Endothelial cell of umbilical vein (primary cell): Measurements from ENCODE around the gene DNAAF5. TPM values are rescaled to one million over a fixed set of nuclear protein-coding genes. Genes with fewer than 3 reads are reported as not detected.

Experiments used
- BruUV-seq: library from RNA; stranded (reverse); fragments of 400-500 nt; replicated peaks from 2 replicates; lab custom pipeline; 2021; lab: Mats Ljungman, UMichigan
- CTCF ChIA-PET: fragments of 300-600, 350-600 bp; sonication (Branson Sonifier 250); formaldehyde crosslinking; loops from one replicate; lab custom pipeline; 2021; ENCODE audit warnings: antibody characterized with exemption, inconsistent platforms; lab: Charles Lee
- POLR2A ChIA-PET: fragments of 300-600, 350-600 bp; sonication (Branson Sonifier 250); formaldehyde crosslinking; loops from one replicate; lab custom pipeline; 2021; ENCODE audit warnings: antibody characterized with exemption, inconsistent platforms; lab: Charles Lee
- DNase-seq: peaks from one replicate; pipeline ENCODE4 v3.0.0-alpha.2; 2011; ENCODE audit warnings: low read depth, low spot score
- FAIRE-seq: peaks from 2 replicates; lab custom pipeline; 2011; peaks lifted over from hg19 to GRCh38; lab: Jason Lieb, UNC
- H2AFZ ChIP-seq: 2 replicates; pipeline ENCODE4 v1.6.0; 2012; ENCODE audit warnings: low read depth, low read length, control low read depth, inconsistent platforms
- H3K27ac ChIP-seq: 2 replicates; pipeline ENCODE4 v1.5.1; 2011; ENCODE audit warnings: low read depth, mild to moderate bottlenecking, control low read depth, low read length, moderate library complexity; ENCODE audit not compliant: insufficient read depth
- H3K27me3 ChIP-seq, 2 experiments: 2 replicates each; pipeline versions ENCODE4 v1.6.0 to v1.6.1; 2011; ENCODE audit warnings: low read length in 2 of 2, mixed read lengths in 1 of 2; ENCODE audit not compliant: control insufficient read depth in 2 of 2, insufficient read depth in 2 of 2
- H3K36me3 ChIP-seq, 2 experiments: 2 replicates in 1 of 2; 3 replicates in 1 of 2; pipeline ENCODE4 v1.5.1; 2011; ENCODE audit warnings: low read length in 2 of 2, mild to moderate bottlenecking in 1 of 2, moderate library complexity in 1 of 2; ENCODE audit not compliant: control insufficient read depth in 2 of 2, insufficient read depth in 2 of 2; ENCODE audit errors: extremely low read depth in 1 of 2
- H3K4me1 ChIP-seq: 3 replicates; pipeline ENCODE4 v1.5.1; 2011; ENCODE audit warnings: mild to moderate bottlenecking, low read length; ENCODE audit not compliant: control insufficient read depth, insufficient read depth; ENCODE audit errors: extremely low read depth
- H3K4me2 ChIP-seq: 2 replicates; pipeline ENCODE4 v1.6.1; 2011; ENCODE audit warnings: low read length, control low read depth, mixed read lengths; ENCODE audit not compliant: insufficient read depth
- H3K4me3 ChIP-seq, 3 experiments: fragments of 200-600 bp in 1 of 3; sonication (generic), shearing (Covaris generic) in 1 of 3; replicated peaks in 1 of 3; 2 replicates each; pipeline ENCODE4 v1.5.1; 2011 to 2016; ENCODE audit warnings: control low read depth in 3 of 3, low read length in 3 of 3, mild to moderate bottlenecking in 2 of 3, inconsistent platforms in 1 of 3, low read depth in 1 of 3, moderate library complexity in 1 of 3; ENCODE audit not compliant: insufficient read depth in 1 of 3
- H3K79me2 ChIP-seq: 2 replicates; pipeline ENCODE4 v1.6.0; 2012; ENCODE audit warnings: low read length, inconsistent platforms; ENCODE audit not compliant: control insufficient read depth, insufficient read depth
- H3K9ac ChIP-seq: replicated peaks from 2 replicates; pipeline ENCODE3; 2011; ENCODE audit warnings: low read length, control low read depth; ENCODE audit not compliant: insufficient read depth; ENCODE audit errors: extremely low read depth
- H3K9me1 ChIP-seq: replicated peaks from 3 replicates; pipeline ENCODE4 v1.6.0; 2011; ENCODE audit warnings: mild to moderate bottlenecking, low read length; ENCODE audit not compliant: control insufficient read depth, insufficient read depth; ENCODE audit errors: extremely low read depth
- H3K9me3 ChIP-seq: replicated peaks from 2 replicates; pipeline ENCODE4 v1.5.1; 2012; ENCODE audit warnings: low read length, inconsistent platforms; ENCODE audit not compliant: control insufficient read depth, insufficient read depth
- H4K20me1 ChIP-seq: replicated peaks from 2 replicates; pipeline ENCODE3; 2011; ENCODE audit warnings: mild to moderate bottlenecking, low read length; ENCODE audit not compliant: control insufficient read depth, insufficient read depth; ENCODE audit errors: extremely low read depth
- CTCF ChIP-seq, 2 donors: IDR thresholded peaks; 1 replicate in 1 of 2; 2 replicates in 1 of 2; pipeline ENCODE4 v1.5.1; 2011; ENCODE audit warnings: low read length in 2 of 2, mild to moderate bottlenecking in 2 of 2, moderate library complexity in 2 of 2, control low read depth in 1 of 2, inconsistent platforms in 1 of 2, low read depth in 1 of 2; ENCODE audit not compliant: insufficient read depth in 1 of 2; ENCODE audit errors: extremely low read depth in 1 of 2
- EZH2 ChIP-seq: IDR thresholded peaks from 2 replicates; pipeline ENCODE4 v1.6.1; 2012; ENCODE audit warnings: borderline replicate concordance, low read depth, mild to moderate bottlenecking, moderate library complexity, low read length, inconsistent platforms; ENCODE audit not compliant: severe bottlenecking
- FOS ChIP-seq: IDR thresholded peaks from 2 replicates; pipeline ENCODE4 v1.6.1; 2011; ENCODE audit warnings: mild to moderate bottlenecking, low read length, moderate library complexity, borderline replicate concordance; ENCODE audit not compliant: insufficient read depth
- GATA2 ChIP-seq: IDR thresholded peaks from 2 replicates; pipeline ENCODE4 v1.7.0; 2011; ENCODE audit warnings: low read depth, mild to moderate bottlenecking, moderate library complexity, mixed read lengths, low read length; ENCODE audit not compliant: insufficient read length, insufficient read depth
- JUN ChIP-seq: IDR thresholded peaks from 2 replicates; pipeline ENCODE4 v1.6.1; 2011; ENCODE audit warnings: borderline replicate concordance, low read depth; ENCODE audit not compliant: insufficient read length, insufficient read depth
- MYC ChIP-seq: IDR thresholded peaks from one replicate; pipeline ENCODE4 v1.6.1; 2011; ENCODE audit warnings: mild to moderate bottlenecking, low read depth, low read length
- POLR2A ChIP-seq: IDR thresholded peaks from 2 replicates; pipeline ENCODE4 v1.6.1; 2012; ENCODE audit warnings: low read depth, mild to moderate bottlenecking, control low read depth, low read length
- POLR2AphosphoS5 ChIP-seq: IDR thresholded peaks from 2 replicates; pipeline ENCODE4 v1.6.1; 2012; ENCODE audit warnings: low read depth, mild to moderate bottlenecking, control low read depth, low read length, moderate library complexity; ENCODE audit not compliant: insufficient read depth
- dilution Hi-C: fragments of 300-500 bp; cut with MboI; formaldehyde crosslinking; loops from one replicate; pipeline ENCODE4 v1.15.0; 2019; ENCODE audit warnings: low sequenced_read_pairs; ENCODE audit not compliant: extremely low pct_ligation_motif_present
- intact Hi-C: fragments of 100-400 bp; cut with micrococcal nuclease; formaldehyde crosslinking; loops from one replicate; pipeline ENCODE4 v1.10.0; 2022
- polyA plus RNA-seq, 4 experiments: library from polyadenylated mRNA; depleted of rRNA in 3 of 4; stranded (reverse) in 3 of 4; unstranded in 1 of 4; fragments of >200 nt; gene quantifications; 2 replicates each; pipeline versions ENCODE4 v1.2.1 to v1.2.3, GENCODE V29; 2011 to 2012; ENCODE audit warnings: missing spikeins in 1 of 4
- total RNA-seq: library from RNA; stranded (reverse); gene quantifications from 2 replicates; pipeline ENCODE4 v1.2.3, GENCODE V29; 2021
- TF ChIP-seq, protein P1 (sequence below): IDR thresholded peaks from 2 replicates; pipeline ENCODE4 v1.6.1; 2011; ENCODE audit not compliant: insufficient read depth, insufficient read length

Gene DNAAF5
- total and polyA plus RNA-seq, 2 donors (not counting 3 experiments of a cell fraction or from before 2014, with no cell fraction given), result 49.3 to 65.5 TPM

DNA sequence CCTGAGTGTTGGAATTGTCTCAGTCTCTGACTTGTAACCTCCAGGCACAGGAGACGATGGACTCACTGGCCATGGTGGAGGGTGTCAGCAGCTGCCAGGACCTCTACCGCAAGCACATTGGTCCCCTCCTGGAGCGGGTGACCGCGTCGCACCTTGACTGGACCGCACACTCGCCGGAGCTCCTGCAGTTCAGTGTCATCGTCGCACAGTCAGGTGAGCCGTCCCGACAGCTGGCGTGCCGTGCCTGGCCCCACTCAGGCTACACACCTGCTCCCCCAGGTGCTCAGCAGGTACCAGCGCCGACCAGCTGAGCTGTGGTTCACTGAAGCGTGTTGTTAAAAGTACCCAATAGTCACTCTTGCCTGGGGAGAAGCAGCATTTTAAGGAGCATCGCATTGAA lies 37.3 kb downstream of the DNAAF5 start:
- H3K79me2 ChIP-seq, result no peaks in the 10 kb centered on the region
- no peaks in the 10 kb centered on the region for H3K27me3 ChIP-seq
- dilution Hi-C loops, result no loop called here
- H3K4me2 ChIP-seq, result no peak overlapping the region
- DNase-seq (no peak), FAIRE-seq (no peak)
- H2AFZ ChIP-seq, result no peak overlapping the region
- no peaks in the 10 kb centered on the region for H3K9me1 ChIP-seq
- H3K36me3 ChIP-seq, result peaks cover 4 to 23% of the 10 kb centered on the region in 2 experiments
- CTCF ChIA-PET, result no interaction called here
- H3K9ac ChIP-seq, result no peak overlapping the region
- H3K4me1 ChIP-seq, result no peaks in the 10 kb centered on the region
- intact Hi-C loops, result no loop called here
- POLR2A ChIA-PET, result no interaction called here
- no peak overlapping the region for H3K4me3 ChIP-seq
- H4K20me1 ChIP-seq, result no peaks in the 10 kb centered on the region
- no peak overlapping the region for H3K27ac ChIP-seq
- no TSS peak for BruUV-seq
- TF ChIP-seq POLR2AphosphoS5, result no peak
- TF ChIP-seq EZH2, result no peak
- TF ChIP-seq GATA2, result no peak
- no peak for TF ChIP-seq CTCF (IDR thresholded peaks at IDR 0.05; ENCODE audit: extremely low read depth in 1 of 2, insufficient read depth in 1 of 2, low read depth in 1 of 2, low read length in 2 of 2)
- TF ChIP-seq FOS, result no peak
- TF ChIP-seq, protein P1, sequence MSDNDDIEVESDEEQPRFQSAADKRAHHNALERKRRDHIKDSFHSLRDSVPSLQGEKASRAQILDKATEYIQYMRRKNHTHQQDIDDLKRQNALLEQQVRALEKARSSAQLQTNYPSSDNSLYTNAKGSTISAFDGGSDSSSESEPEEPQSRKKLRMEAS, result no peak
- TF ChIP-seq JUN, result no peak
- no peak for TF ChIP-seq POLR2A
- TF ChIP-seq MYC, result no peak
- H3K9me3 ChIP-seq, result no peaks in the 10 kb centered on the region
